ENCODE results near the gene BNC2.

The BNC2 gene

GRCh38 chr9:16628413-16628812 lies 242.1 kb downstream of the BNC2 start:
- peak; percentile 18 for DNase-seq (ENCODE audit: low read depth)

- peak; percentile 96 for DNase-seq (ENCODE audit: low read depth)
Measured at GRCh38 chr9:16627967-16628366, 242.5 kb downstream of the BNC2 start.

- DNase-seq (ENCODE audit: low read depth): no peak
Measured at GRCh38 chr9:16627521-16627920, 242.9 kb downstream of the BNC2 start.

- DNase-seq (ENCODE audit: low read depth): peak; percentile 84
Measured at GRCh38 chr9:16626577-16627130, 243.8 kb downstream of the BNC2 start.

- no peak for DNase-seq (ENCODE audit: low read depth)
Measured at GRCh38 chr9:16625811-16626210, 244.7 kb downstream of the BNC2 start.

- DNase-seq (ENCODE audit: low read depth): no peak
Measured at GRCh38 chr9:16625161-16625631, 245.3 kb downstream of the BNC2 start.

GRCh38 chr9:16624744-16625117 lies 245.7 kb downstream of the BNC2 start:
- DNase-seq (ENCODE audit: low read depth): no peak

- peak; percentile 48 for DNase-seq (ENCODE audit: low read depth)
Measured at GRCh38 chr9:16623989-16624743, 246.3 kb downstream of the BNC2 start.

- no peak for DNase-seq (ENCODE audit: low read depth)
Measured at GRCh38 chr9:16622541-16622940, 247.9 kb downstream of the BNC2 start.

GRCh38 chr9:16619914-16620520 lies 250.5 kb downstream of the BNC2 start:
- DNase-seq (ENCODE audit: low read depth): no peak

- peak; percentile 20 for DNase-seq (ENCODE audit: low read depth)
Measured at GRCh38 chr9:16619402-16619801, 251.1 kb downstream of the BNC2 start.

- DNase-seq (ENCODE audit: low read depth): no peak
Measured at GRCh38 chr9:16618524-16618923, 251.9 kb downstream of the BNC2 start.

- no peak for DNase-seq (ENCODE audit: low read depth)
Measured at GRCh38 chr9:16616686-16617085, 253.8 kb downstream of the BNC2 start.

GRCh38 chr9:16615451-16615850 lies 255.0 kb downstream of the BNC2 start:
- DNase-seq (ENCODE audit: low read depth): no peak

GRCh38 chr9:16613605-16614004 lies 256.9 kb downstream of the BNC2 start:
- no peak for DNase-seq (ENCODE audit: low read depth)

GRCh38 chr9:16613051-16613450 lies 257.4 kb downstream of the BNC2 start:
- DNase-seq (ENCODE audit: low read depth): no peak

GRCh38 chr9:16612627-16613026 lies 257.8 kb downstream of the BNC2 start:
- DNase-seq (ENCODE audit: low read depth): no peak

GRCh38 chr9:16611983-16612382 lies 258.5 kb downstream of the BNC2 start:
- peak; percentile 81 for DNase-seq (ENCODE audit: low read depth)

GRCh38 chr9:16611001-16611400 lies 259.5 kb downstream of the BNC2 start:
- DNase-seq (ENCODE audit: low read depth): peak; percentile 73

- no peak for DNase-seq (ENCODE audit: low read depth)
Measured at GRCh38 chr9:16610538-16610937, 259.9 kb downstream of the BNC2 start.

GRCh38 chr9:16608906-16609305 lies 261.6 kb downstream of the BNC2 start:
- no peak for DNase-seq (ENCODE audit: low read depth)

GRCh38 chr9:16602494-16602893 lies 268.0 kb downstream of the BNC2 start:
- DNase-seq (ENCODE audit: low read depth): no peak

GRCh38 chr9:16601991-16602390 lies 268.5 kb downstream of the BNC2 start:
- no peak for DNase-seq (ENCODE audit: low read depth)

Measured in fibroblast of gingiva (primary cell).